DMS53 treated with DMSO at 0.1 percent for 48 hours (cell line): ENCODE data around the gene CEP68.
A peak's percentile ranks its signal among the peaks of the same experiment; 100 is the strongest.

ENCODE experiments used
- DNase-seq: peaks from one replicate; lab custom pipeline; 2025; ENCODE audit not compliant: unreplicated experiment; lab: John Stamatoyannopoulos, UW

Gene CEP68

GRCh38 chr2:65055422-65056214 lies 598 bp upstream of the CEP68 start:
- DNase-seq, result peak; percentile 81

- DNase-seq, result no peak
Measured at GRCh38 chr2:65057054-65057375, 799 bp downstream of the CEP68 start.

GRCh38 chr2:65057391-65058052 lies 1.3 kb downstream of the CEP68 start:
- DNase-seq, result peak; percentile 20

GRCh38 chr2:65059071-65059470 lies 2.9 kb downstream of the CEP68 start:
- no peak for DNase-seq

- no peak for DNase-seq
Measured at GRCh38 chr2:65061146-65061909, 5.1 kb downstream of the CEP68 start.

- DNase-seq, result no peak
Measured at GRCh38 chr2:65061910-65062339, 5.7 kb downstream of the CEP68 start.

- DNase-seq, result no peak
Measured at GRCh38 chr2:65062843-65063825, 6.9 kb downstream of the CEP68 start.

GRCh38 chr2:65064728-65065552 lies 8.7 kb downstream of the CEP68 start:
- peak; percentile 93 for DNase-seq

GRCh38 chr2:65067806-65068553 lies 11.8 kb downstream of the CEP68 start:
- DNase-seq, result no peak

- no peak for DNase-seq
Measured at GRCh38 chr2:65069439-65069824, 13.2 kb downstream of the CEP68 start.

- DNase-seq, result no peak
Measured at GRCh38 chr2:65070172-65070830, 14.1 kb downstream of the CEP68 start.

GRCh38 chr2:65070856-65071255 lies 14.6 kb downstream of the CEP68 start:
- no peak for DNase-seq

GRCh38 chr2:65071499-65072180 lies 15.4 kb downstream of the CEP68 start:
- DNase-seq, result no peak

- no peak for DNase-seq
Measured at GRCh38 chr2:65072181-65072970, 16.2 kb downstream of the CEP68 start.

- no peak for DNase-seq
Measured at GRCh38 chr2:65073879-65074565, 17.8 kb downstream of the CEP68 start.

- no peak for DNase-seq
Measured at GRCh38 chr2:65075176-65075575, 19.0 kb downstream of the CEP68 start.
